Measurements from ENCODE around the gene MT1X. TPM values are rescaled to one million over a fixed set of nuclear protein-coding genes. Genes with fewer than 3 reads are reported as not detected.

MT1X gene
- total RNA-seq, 1 experiment from 2014 or later, result 374 TPM

DNA sequence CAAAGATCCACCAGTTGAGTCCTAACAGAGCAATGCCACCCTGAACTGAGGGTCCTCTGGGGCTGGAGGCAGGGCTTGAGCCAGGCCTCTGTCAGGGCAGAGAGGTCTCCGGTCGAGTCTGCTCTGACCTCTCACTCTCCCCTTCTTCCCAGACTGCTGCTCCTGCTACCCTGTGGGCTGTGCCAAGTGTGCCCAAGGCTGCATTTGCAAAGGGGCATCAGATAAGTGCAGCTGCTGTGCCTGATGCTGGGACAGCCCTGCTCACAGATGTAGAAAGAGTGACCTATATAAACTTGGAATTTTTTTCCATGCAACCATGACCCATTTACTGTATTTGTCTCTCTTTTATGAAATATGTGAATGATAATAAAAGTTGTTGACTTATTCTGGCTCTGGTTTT, 33.0 kb upstream of the MT1X start:
- Histone ChIP-seq H3K4me2 (ENCODE audit: low read depth, low read length, poor library complexity, severe bottlenecking) (no peak overlapping the region), H3K9me3 (ENCODE audit: low read length) (no peaks in the 10 kb centered on the region), H3K4me1 (ENCODE audit: low read length) (peaks cover 55% of the 10 kb centered on the region), H3K9ac (ENCODE audit: low read length) (no peak overlapping the region), H3K9me2 (replicated peaks; ENCODE audit: insufficient read depth, low read length) (no peaks in the 10 kb centered on the region), H4K20me1 (ENCODE audit: insufficient read depth, low read depth, low read length) (no peaks in the 10 kb centered on the region), H2AFZ (ENCODE audit: low read length) (no peak overlapping the region), H3K4me3 (ENCODE audit: low read length) (no peak overlapping the region), H3K27me3 (ENCODE audit: low read length) (no peaks in the 10 kb centered on the region), H3K79me2 (ENCODE audit: low read length) (no peaks in the 10 kb centered on the region), H3K27ac (ENCODE audit: low read length) (no peak overlapping the region), H3K36me3 (ENCODE audit: insufficient read depth, low read length) (no peaks in the 10 kb centered on the region)
- no peak for DNase-seq

DNA sequence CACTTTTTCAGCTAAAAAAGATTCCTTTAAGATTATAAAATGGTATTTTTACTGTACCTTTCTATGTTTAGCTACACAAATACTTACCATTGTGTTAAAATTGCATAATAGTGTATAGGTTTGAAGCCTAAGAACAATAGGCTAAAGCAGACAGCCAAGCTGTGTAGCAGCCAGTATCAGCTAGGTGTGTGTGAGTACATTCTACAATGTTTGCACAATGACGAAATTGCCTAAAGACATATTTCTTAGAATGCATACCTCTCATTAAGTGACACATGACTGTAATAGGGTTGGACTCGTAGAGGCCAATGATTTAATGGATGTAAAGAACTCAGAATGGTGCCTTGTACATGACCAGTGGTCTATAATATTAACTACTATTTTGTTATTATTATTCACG, 32.5 kb upstream of the MT1X start:
- Histone ChIP-seq H3K9me2 (replicated peaks; ENCODE audit: insufficient read depth, low read length) (no peaks in the 10 kb centered on the region), H3K36me3 (ENCODE audit: insufficient read depth, low read length) (no peaks in the 10 kb centered on the region), H3K79me2 (ENCODE audit: low read length) (no peaks in the 10 kb centered on the region), H3K4me1 (ENCODE audit: low read length) (peaks cover 52% of the 10 kb centered on the region), H3K9me3 (ENCODE audit: low read length) (no peaks in the 10 kb centered on the region), H3K27ac (ENCODE audit: low read length) (no peak overlapping the region), H3K27me3 (ENCODE audit: low read length) (no peaks in the 10 kb centered on the region), H4K20me1 (ENCODE audit: insufficient read depth, low read depth, low read length) (no peaks in the 10 kb centered on the region), H3K4me3 (ENCODE audit: low read length) (no peak overlapping the region), H3K9ac (ENCODE audit: low read length) (no peak overlapping the region), H2AFZ (ENCODE audit: low read length) (no peak overlapping the region), H3K4me2 (ENCODE audit: low read depth, low read length, poor library complexity, severe bottlenecking) (no peak overlapping the region)
- DNase-seq, result no peak

GRCh38 chr16:56651586-56651985, 30.7 kb upstream of the MT1X start, which contains the start of gene MT1B:
Gene MT1B, plus strand, starts transcription at chr16:56651886. Its CDS starts 68 bp downstream, at chr16:56651954.
- H3K27ac ChIP-seq (ENCODE audit: low read length), result no peak within 1 kb of the TSS; the same call in 1 of the 2 replicates
- H3K9me2 ChIP-seq (replicated peaks; ENCODE audit: insufficient read depth, low read length), result no peaks in the 10 kb centered on the region
- H2AFZ ChIP-seq (ENCODE audit: low read length), result peak within 1 kb of the TSS; percentile 18; the same call in 1 of the 2 replicates
- peak within 1 kb of the TSS; percentile 55 for H3K9ac ChIP-seq (ENCODE audit: low read length)
- peak within 1 kb of the TSS; percentile 76 for H3K4me2 ChIP-seq (ENCODE audit: low read depth, low read length, poor library complexity, severe bottlenecking)
- H3K4me1 ChIP-seq (ENCODE audit: low read length), result peaks cover 43% of the 10 kb centered on the region
- no peaks in the 10 kb centered on the region for H4K20me1 ChIP-seq (ENCODE audit: insufficient read depth, low read depth, low read length)
- H3K9me3 ChIP-seq (ENCODE audit: low read length), result no peaks in the 10 kb centered on the region
- H3K79me2 ChIP-seq (ENCODE audit: low read length), result no peaks in the 10 kb centered on the region
- no peaks in the 10 kb centered on the region for H3K36me3 ChIP-seq (ENCODE audit: insufficient read depth, low read length)
- no peaks in the 10 kb centered on the region for H3K27me3 ChIP-seq (ENCODE audit: low read length)
- H3K4me3 ChIP-seq (ENCODE audit: low read length), result no peak within 1 kb of the TSS; the same call in 1 of the 2 replicates
- no peak for DNase-seq

DNA sequence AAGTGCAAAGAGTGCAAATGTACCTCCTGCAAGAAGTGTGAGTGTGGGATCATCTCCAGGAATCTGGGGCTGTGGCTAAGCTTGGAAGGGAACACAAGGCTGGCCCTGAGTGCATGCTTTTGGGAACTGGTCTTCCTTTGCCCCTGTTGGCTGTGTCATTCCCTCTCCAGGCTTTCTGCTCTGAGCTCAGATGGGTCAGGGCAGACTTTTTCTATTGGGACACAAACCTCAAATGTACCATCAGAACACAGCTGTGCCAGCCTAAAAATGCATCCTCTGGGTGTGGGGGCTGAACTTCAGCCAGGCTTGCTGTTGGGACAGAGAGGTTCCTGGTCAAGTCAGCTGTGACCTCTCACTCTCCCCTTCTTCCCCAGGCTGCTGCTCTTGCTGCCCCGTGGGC, 29.7 kb upstream of the MT1X start:
- no peaks in the 10 kb centered on the region for H3K9me2 ChIP-seq (replicated peaks; ENCODE audit: insufficient read depth, low read length)
- H3K4me1 ChIP-seq (ENCODE audit: low read length), result peaks cover 37% of the 10 kb centered on the region
- no peaks in the 10 kb centered on the region for H3K27me3 ChIP-seq (ENCODE audit: low read length)
- H3K36me3 ChIP-seq (ENCODE audit: insufficient read depth, low read length), result no peaks in the 10 kb centered on the region
- H4K20me1 ChIP-seq (ENCODE audit: insufficient read depth, low read depth, low read length), result no peaks in the 10 kb centered on the region
- H3K79me2 ChIP-seq (ENCODE audit: low read length), result no peaks in the 10 kb centered on the region
- peak overlapping the region; percentile 55 for H3K9ac ChIP-seq (ENCODE audit: low read length)
- H2AFZ ChIP-seq (ENCODE audit: low read length), result peak overlapping the region; percentile 18; the same call in 1 of the 2 replicates
- H3K4me3 ChIP-seq (ENCODE audit: low read length), result peak overlapping the region; percentile 37; the same call in 1 of the 2 replicates
- H3K27ac ChIP-seq (ENCODE audit: low read length), result peak overlapping the region; percentile 85; the same call in 1 of the 2 replicates
- DNase-seq, result no peak
- peak overlapping the region; percentile 76 for H3K4me2 ChIP-seq (ENCODE audit: low read depth, low read length, poor library complexity, severe bottlenecking)
- no peaks in the 10 kb centered on the region for H3K9me3 ChIP-seq (ENCODE audit: low read length)

- Histone ChIP-seq H3K9ac (ENCODE audit: low read length) (peak overlapping the region; percentile 55), H3K9me3 (ENCODE audit: low read length) (no peaks in the 10 kb centered on the region), H3K79me2 (ENCODE audit: low read length) (no peaks in the 10 kb centered on the region), H4K20me1 (ENCODE audit: insufficient read depth, low read depth, low read length) (no peaks in the 10 kb centered on the region), H2AFZ (ENCODE audit: low read length) (peak overlapping the region; percentile 18; the same call in 1 of the 2 replicates), H3K4me3 (ENCODE audit: low read length) (peak overlapping the region; percentile 37), H3K27ac (ENCODE audit: low read length) (peak overlapping the region; percentile 85), H3K27me3 (ENCODE audit: low read length) (no peaks in the 10 kb centered on the region), H3K36me3 (ENCODE audit: insufficient read depth, low read length) (no peaks in the 10 kb centered on the region), H3K4me1 (ENCODE audit: low read length) (peaks cover 40% of the 10 kb centered on the region), H3K9me2 (replicated peaks; ENCODE audit: insufficient read depth, low read length) (no peaks in the 10 kb centered on the region), H3K4me2 (ENCODE audit: low read depth, low read length, poor library complexity, severe bottlenecking) (peak overlapping the region; percentile 76)
- DNase-seq, result peak; percentile 89
Observed at GRCh38 chr16:56653218-56653617, 29.1 kb upstream of the MT1X start.

GRCh38 chr16:56657555-56658326, 24.5 kb upstream of the MT1X start, which contains the start of gene MT1F:
Gene MT1F, plus strand, starts transcription at chr16:56657959. Its CDS starts 100 bp downstream, at chr16:56658059.
- no peaks in the 10 kb centered on the region for H3K79me2 ChIP-seq (ENCODE audit: low read length)
- H3K4me3 ChIP-seq (ENCODE audit: low read length), result peak within 1 kb of the TSS; percentile 73
- no peaks in the 10 kb centered on the region for H3K9me2 ChIP-seq (replicated peaks; ENCODE audit: insufficient read depth, low read length)
- peak within 1 kb of the TSS; percentile 84 for H3K4me2 ChIP-seq (ENCODE audit: low read depth, low read length, poor library complexity, severe bottlenecking)
- no peaks in the 10 kb centered on the region for H3K36me3 ChIP-seq (ENCODE audit: insufficient read depth, low read length)
- peaks cover 42% of the 10 kb centered on the region for H3K4me1 ChIP-seq (ENCODE audit: low read length)
- no peaks in the 10 kb centered on the region for H3K9me3 ChIP-seq (ENCODE audit: low read length)
- H3K27ac ChIP-seq (ENCODE audit: low read length), result no peak within 1 kb of the TSS
- H2AFZ ChIP-seq (ENCODE audit: low read length), result peak within 1 kb of the TSS; percentile 78; the same call in 1 of the 2 replicates
- peak within 1 kb of the TSS; percentile 71 for H3K9ac ChIP-seq (ENCODE audit: low read length)
- H4K20me1 ChIP-seq (ENCODE audit: insufficient read depth, low read depth, low read length), result no peaks in the 10 kb centered on the region
- peak; percentile 87 for DNase-seq
- no peaks in the 10 kb centered on the region for H3K27me3 ChIP-seq (ENCODE audit: low read length)

DNA sequence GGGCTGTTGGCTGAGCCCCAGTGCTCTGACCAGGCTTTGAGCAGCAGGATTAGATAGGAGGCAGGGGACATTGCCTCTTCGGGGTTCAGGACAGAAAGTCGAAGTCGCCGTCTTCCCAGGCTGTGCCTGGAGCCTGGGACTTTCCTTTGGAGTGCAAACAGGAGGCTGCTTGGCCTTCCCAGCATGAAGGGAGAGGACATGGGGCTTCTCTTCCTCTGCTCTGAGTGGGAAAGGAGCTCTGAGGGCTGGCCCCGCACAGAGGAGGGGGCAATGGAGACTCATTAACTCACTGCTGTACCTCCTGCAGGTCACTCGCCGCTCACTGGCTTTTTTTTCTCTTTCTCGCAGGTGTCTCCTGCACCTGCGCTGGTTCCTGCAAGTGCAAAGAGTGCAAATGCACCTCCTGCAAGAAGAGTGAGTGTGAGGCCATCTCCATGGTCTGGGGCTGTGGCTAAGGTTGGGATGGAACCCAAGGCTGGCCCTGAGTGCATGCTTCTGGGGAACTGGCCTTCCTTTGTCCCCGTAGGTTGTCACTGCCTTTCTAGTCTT, 23.9 kb upstream of the MT1X start:
- no peaks in the 10 kb centered on the region for H3K79me2 ChIP-seq (ENCODE audit: low read length)
- peaks cover 36% of the 10 kb centered on the region for H3K4me1 ChIP-seq (ENCODE audit: low read length)
- H3K36me3 ChIP-seq (ENCODE audit: insufficient read depth, low read length), result no peaks in the 10 kb centered on the region
- H3K9me2 ChIP-seq (replicated peaks; ENCODE audit: insufficient read depth, low read length), result no peaks in the 10 kb centered on the region
- peak overlapping the region; percentile 71 for H3K9ac ChIP-seq (ENCODE audit: low read length)
- peak overlapping the region; percentile 84 for H3K4me2 ChIP-seq (ENCODE audit: low read depth, low read length, poor library complexity, severe bottlenecking)
- no peaks in the 10 kb centered on the region for H3K27me3 ChIP-seq (ENCODE audit: low read length)
- H3K9me3 ChIP-seq (ENCODE audit: low read length), result no peaks in the 10 kb centered on the region
- peak overlapping the region; percentile 73 for H3K4me3 ChIP-seq (ENCODE audit: low read length)
- no peaks in the 10 kb centered on the region for H4K20me1 ChIP-seq (ENCODE audit: insufficient read depth, low read depth, low read length)
- no peak overlapping the region for H3K27ac ChIP-seq (ENCODE audit: low read length)
- no peak for DNase-seq
- peak overlapping the region; percentile 78; the same call in 1 of the 2 replicates for H2AFZ ChIP-seq (ENCODE audit: low read length)
